Ascending aorta (tissue), 2 donors: ENCODE measurements around the gene GABPA. TPM values are rescaled to one million over a fixed set of nuclear protein-coding genes. Genes with fewer than 3 reads are reported as not detected.

Source experiments
- DNase-seq, 2 donors: peaks; one replicate each; pipeline ENCODE4 v3.0.0-alpha.2; 2019; ENCODE audit warnings: low spot score in 2 of 2
- H3K27ac ChIP-seq, 2 donors: fragments of 200-600 bp; sonication (generic); one replicate each; pipeline ENCODE4 v1.5.1; 2016 to 2017; ENCODE audit warnings: mild to moderate bottlenecking in 1 of 2
- H3K27me3 ChIP-seq: fragments of 200-600 bp; sonication (generic); one replicate; pipeline ENCODE4 v1.5.1; 2017
- H3K36me3 ChIP-seq, 2 donors: fragments of 200-600 bp; sonication (generic); one replicate each; pipeline ENCODE4 v1.5.1; 2016
- H3K4me1 ChIP-seq, 2 donors: fragments of 200-600 bp; sonication (generic); one replicate each; pipeline ENCODE4 v1.5.1; 2016 to 2017; ENCODE audit warnings: mild to moderate bottlenecking in 1 of 2
- H3K4me3 ChIP-seq, 2 donors: fragments of 200-600 bp; sonication (generic); one replicate each; pipeline ENCODE4 v1.5.1; 2016 to 2017; ENCODE audit warnings: mild to moderate bottlenecking in 1 of 2
- H3K9me3 ChIP-seq, 2 donors: fragments of 200-600 bp; sonication (generic); one replicate each; pipeline ENCODE4 v1.5.1; 2016
- intact Hi-C: fragments of 100-400 bp; cut with DNase I; formaldehyde crosslinking; loops from one replicate; pipeline ENCODE4 v1.15.1; 2023
- total RNA-seq: library from RNA; depleted of rRNA; stranded (reverse); fragments of >200 nt; gene quantifications from one replicate; pipeline ENCODE4 v1.1.0, GENCODE V29; 2016
- TF ChIP-seq, protein P1 (sequence below), 3 experiments: fragments of 200-600 bp in 2 of 3; fragments of 450-650 bp in 1 of 3; sonication (generic) in 2 of 3; IDR thresholded peaks; one replicate each; pipeline ENCODE4 v1.5.1; 2016 to 2019; ENCODE audit warnings: antibody characterized with exemption in 3 of 3, mild to moderate bottlenecking in 1 of 3, moderate library complexity in 1 of 3

The GABPA gene
- total RNA-seq, 1 donor from 2014 or later, result 8.9 TPM

GRCh38 chr21:25788677-25789076 is 53.9 kb downstream of the GABPA start:
- Histone ChIP-seq H3K9me3 (no peaks in the 10 kb centered on the region), H3K27ac (no peak overlapping the region), H3K4me3 (no peak overlapping the region), H3K27me3 (no peaks in the 10 kb centered on the region), H3K36me3 (no peaks in the 10 kb centered on the region), H3K4me1 (no peaks in the 10 kb centered on the region)
- intact Hi-C loops, result no loop called here
- TF ChIP-seq, protein P1, sequence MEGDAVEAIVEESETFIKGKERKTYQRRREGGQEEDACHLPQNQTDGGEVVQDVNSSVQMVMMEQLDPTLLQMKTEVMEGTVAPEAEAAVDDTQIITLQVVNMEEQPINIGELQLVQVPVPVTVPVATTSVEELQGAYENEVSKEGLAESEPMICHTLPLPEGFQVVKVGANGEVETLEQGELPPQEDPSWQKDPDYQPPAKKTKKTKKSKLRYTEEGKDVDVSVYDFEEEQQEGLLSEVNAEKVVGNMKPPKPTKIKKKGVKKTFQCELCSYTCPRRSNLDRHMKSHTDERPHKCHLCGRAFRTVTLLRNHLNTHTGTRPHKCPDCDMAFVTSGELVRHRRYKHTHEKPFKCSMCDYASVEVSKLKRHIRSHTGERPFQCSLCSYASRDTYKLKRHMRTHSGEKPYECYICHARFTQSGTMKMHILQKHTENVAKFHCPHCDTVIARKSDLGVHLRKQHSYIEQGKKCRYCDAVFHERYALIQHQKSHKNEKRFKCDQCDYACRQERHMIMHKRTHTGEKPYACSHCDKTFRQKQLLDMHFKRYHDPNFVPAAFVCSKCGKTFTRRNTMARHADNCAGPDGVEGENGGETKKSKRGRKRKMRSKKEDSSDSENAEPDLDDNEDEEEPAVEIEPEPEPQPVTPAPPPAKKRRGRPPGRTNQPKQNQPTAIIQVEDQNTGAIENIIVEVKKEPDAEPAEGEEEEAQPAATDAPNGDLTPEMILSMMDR (IDR thresholded peaks at IDR 0.05), result no peak
- DNase-seq, result no peak

DNA sequence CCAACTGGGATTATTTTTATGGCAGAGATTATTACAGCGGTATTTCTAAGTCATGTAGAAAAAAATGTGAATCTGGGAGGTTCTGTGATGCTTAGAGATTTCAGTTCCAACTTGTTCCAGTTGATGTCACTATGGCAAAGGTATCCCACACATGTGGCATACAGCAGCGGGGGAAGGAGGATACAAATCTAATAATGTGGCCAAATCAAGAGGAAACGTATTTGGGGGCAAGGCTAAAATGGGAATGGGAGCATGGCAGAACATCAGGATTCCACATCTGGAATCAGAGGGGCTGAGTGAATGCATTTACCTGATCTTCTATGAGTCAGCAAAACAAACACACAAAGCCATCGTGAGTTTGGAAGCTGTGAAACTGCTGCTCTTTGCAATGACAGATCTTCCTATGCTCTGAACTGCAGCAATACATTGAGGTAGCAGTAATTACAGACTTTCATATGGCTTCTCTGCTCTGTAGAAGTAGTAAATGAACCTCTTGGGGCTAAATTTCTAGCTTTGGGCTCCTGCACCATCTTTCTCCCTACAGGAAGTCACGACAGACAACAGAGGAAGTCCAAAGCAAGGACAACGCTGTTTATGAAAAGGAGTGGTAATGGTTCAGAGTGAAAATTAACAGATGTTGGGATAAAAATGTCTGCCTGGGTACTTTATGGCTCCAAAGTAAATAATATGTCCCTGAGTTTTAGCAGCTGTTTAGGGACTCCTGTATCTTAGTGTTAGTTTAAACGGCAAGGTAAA is 55.5 kb downstream of the GABPA start:
- DNase-seq, result no peak
- Histone ChIP-seq H3K4me3 (peak overlapping the region; percentile 27 to 48), H3K27me3 (no peaks in the 10 kb centered on the region), H3K36me3 (no peaks in the 10 kb centered on the region), H3K4me1 (no peaks in the 10 kb centered on the region), H3K27ac (no peak overlapping the region), H3K9me3 (no peaks in the 10 kb centered on the region)
- TF ChIP-seq, protein P1 (IDR thresholded peaks at IDR 0.05), result peak in 1 of 3 experiments; percentile 42
- intact Hi-C loops, result no loop called here

GRCh38 chr21:25790878-25791204 is 56.1 kb downstream of the GABPA start:
- no peaks in the 10 kb centered on the region for H3K36me3 ChIP-seq
- no peaks in the 10 kb centered on the region for H3K4me1 ChIP-seq
- no peak overlapping the region for H3K27ac ChIP-seq
- TF ChIP-seq, protein P1 (IDR thresholded peaks at IDR 0.05), result no peak
- DNase-seq, result no peak
- no peaks in the 10 kb centered on the region for H3K27me3 ChIP-seq
- H3K9me3 ChIP-seq, result no peaks in the 10 kb centered on the region
- intact Hi-C loops, result no loop called here
- peak overlapping the region in 1 of 2 donors; percentile 48 for H3K4me3 ChIP-seq

- intact Hi-C loops, result no loop called here
- Histone ChIP-seq H3K4me1 (no peaks in the 10 kb centered on the region), H3K36me3 (no peaks in the 10 kb centered on the region), H3K27ac (no peak overlapping the region), H3K9me3 (no peaks in the 10 kb centered on the region), H3K4me3 (no peak overlapping the region), H3K27me3 (no peaks in the 10 kb centered on the region)
- DNase-seq, result no peak
- TF ChIP-seq, protein P1 (IDR thresholded peaks at IDR 0.05), result no peak
Observed at GRCh38 chr21:25791319-25791718, 56.5 kb downstream of the GABPA start.

- no peaks in the 10 kb centered on the region for H3K9me3 ChIP-seq
- no peaks in the 10 kb centered on the region for H3K36me3 ChIP-seq
- TF ChIP-seq, protein P1 (IDR thresholded peaks at IDR 0.05), result peak; percentile 69 to 84 (median 81)
- DNase-seq, result peak; percentile 34 to 87
- H3K27ac ChIP-seq, result no peak overlapping the region
- H3K4me1 ChIP-seq, result no peaks in the 10 kb centered on the region
- no peak overlapping the region for H3K4me3 ChIP-seq
- no peaks in the 10 kb centered on the region for H3K27me3 ChIP-seq
- intact Hi-C loops, result no loop called here
Observed at GRCh38 chr21:25801217-25802014, 66.6 kb downstream of the GABPA start.
